HepG2 (cell line): ENCODE data around the gene TASP1. TPM values are rescaled to one million over a fixed set of nuclear protein-coding genes. Genes with fewer than 3 reads are reported as not detected.

Experiments
- ATF7 ChIP-seq, 2 experiments: fragments of 450-650 bp in 1 of 2; sonication (generic) in 1 of 2; formaldehyde crosslinking in 1 of 2; IDR thresholded peaks; 2 replicates each; pipeline versions ENCODE4 v1.4.0 to v1.6.1; 2016 to 2020; ENCODE audit warnings: antibody characterized with exemption in 1 of 2, mild to moderate bottlenecking in 1 of 2, missing genetic modification reagents in 1 of 2
- CCDC6 ChIP-seq: sonication (generic); formaldehyde crosslinking; IDR thresholded peaks from 2 replicates; pipeline ENCODE4 v1.8.1; 2022; ENCODE audit warnings: mild to moderate bottlenecking, missing genetic modification reagents, moderate library complexity
- DPF2 ChIP-seq: sonication (generic); formaldehyde crosslinking; IDR thresholded peaks from 2 replicates; pipeline ENCODE4 v1.4.0; 2020; ENCODE audit warnings: mild to moderate bottlenecking, low read depth, missing genetic modification reagents, borderline replicate concordance
- EP300 ChIP-seq, 3 experiments: sonication (generic) in 1 of 3; formaldehyde crosslinking in 1 of 3; IDR thresholded peaks; 2 replicates each; pipeline versions ENCODE4 v1.5.1 to v1.6.1; 2011 to 2020; ENCODE audit warnings: low read depth in 2 of 3, low read length in 2 of 3, borderline replicate concordance in 1 of 3, improper control_type of control experiment in 1 of 3, mild to moderate bottlenecking in 1 of 3, missing genetic modification reagents in 1 of 3, moderate library complexity in 1 of 3
- MYC ChIP-seq: sonication (generic); formaldehyde crosslinking; IDR thresholded peaks from 2 replicates; pipeline ENCODE4 v1.9.0; 2021; ENCODE audit warnings: missing genetic modification reagents, borderline replicate concordance
- POGK ChIP-seq: sonication (generic); formaldehyde crosslinking; conservative IDR thresholded peaks from 2 replicates; pipeline ENCODE4 v1.8.0; 2022; ENCODE audit warnings: mild to moderate bottlenecking, moderate library complexity, missing genetic modification reagents
- POLR2A ChIP-seq, 2 experiments: IDR thresholded peaks; 2 replicates each; pipeline ENCODE4 v1.6.1; 2011; ENCODE audit warnings: low read depth in 2 of 2, low read length in 2 of 2, mild to moderate bottlenecking in 1 of 2, moderate library complexity in 1 of 2; ENCODE audit not compliant: insufficient read depth in 1 of 2
- PPARG ChIP-seq: conservative IDR thresholded peaks from 2 replicates; pipeline ENCODE4 v1.6.1; 2016; ENCODE audit warnings: missing biosample characterization, missing genetic modification reagents
- SALL1 ChIP-seq: sonication (generic); formaldehyde crosslinking; IDR thresholded peaks from 2 replicates; pipeline ENCODE4 v1.8.0; 2022; ENCODE audit warnings: mild to moderate bottlenecking, missing genetic modification reagents
- SKI ChIP-seq: fragments of 450-650 bp; IDR thresholded peaks from one replicate; pipeline ENCODE4 v1.6.1; 2018; ENCODE audit warnings: mild to moderate bottlenecking; ENCODE audit not compliant: partially characterized antibody
- SOX5 ChIP-seq: IDR thresholded peaks from 2 replicates; pipeline ENCODE4 v1.6.1; 2016; ENCODE audit warnings: borderline replicate concordance
- TAF15 ChIP-seq: fragments of 200-400 bp; formaldehyde crosslinking; IDR thresholded peaks from one replicate; pipeline ENCODE4 v1.6.1; 2018; ENCODE audit warnings: mild to moderate bottlenecking, low read depth, low read length; ENCODE audit not compliant: poor library complexity, severe bottlenecking
- TCF7 ChIP-seq: sonication (generic); IDR thresholded peaks from 2 replicates; pipeline ENCODE4 v1.6.1; 2016; ENCODE audit warnings: antibody characterized with exemption, low read depth
- THAP9 ChIP-seq: sonication (generic); formaldehyde crosslinking; IDR thresholded peaks from 2 replicates; pipeline ENCODE4; 2020; ENCODE audit warnings: missing genetic modification reagents, mild to moderate bottlenecking, borderline replicate concordance
- TRIM24 ChIP-seq: sonication (generic); formaldehyde crosslinking; IDR thresholded peaks from 2 replicates; pipeline ENCODE4 v1.8.0; 2022; ENCODE audit warnings: mild to moderate bottlenecking, missing genetic modification reagents
- YEATS4 ChIP-seq: sonication (generic); formaldehyde crosslinking; IDR thresholded peaks from 2 replicates; pipeline ENCODE4 v1.4.0; 2020; ENCODE audit warnings: missing genetic modification reagents, borderline replicate concordance
- ZBTB34 ChIP-seq: sonication (generic); formaldehyde crosslinking; IDR thresholded peaks from 2 replicates; pipeline ENCODE4 v1.8.0; 2022; ENCODE audit warnings: mild to moderate bottlenecking, missing genetic modification reagents
- ZNF205 ChIP-seq: IDR thresholded peaks from 2 replicates; pipeline ENCODE4 v1.6.1; 2018; ENCODE audit warnings: missing biosample characterization, missing genetic modification reagents
- ZNF501 ChIP-seq: sonication (generic); formaldehyde crosslinking; IDR thresholded peaks from 2 replicates; pipeline ENCODE4 v1.5.1; 2020; ENCODE audit warnings: mild to moderate bottlenecking, moderate library complexity, missing genetic modification reagents
- ZNF550 ChIP-seq: sonication (generic); formaldehyde crosslinking; IDR thresholded peaks from 2 replicates; pipeline ENCODE4 v1.4.0; 2020; ENCODE audit warnings: mild to moderate bottlenecking, missing genetic modification reagents, borderline replicate concordance
- ZNF749 ChIP-seq: sonication (generic); formaldehyde crosslinking; IDR thresholded peaks from 2 replicates; pipeline ENCODE4 v1.8.0; 2022; ENCODE audit warnings: mild to moderate bottlenecking, missing genetic modification reagents, moderate library complexity, borderline replicate concordance
- ZNF773 ChIP-seq: sonication (generic); formaldehyde crosslinking; IDR thresholded peaks from 2 replicates; pipeline ENCODE4 v1.4.0; 2020; ENCODE audit warnings: missing genetic modification reagents, borderline replicate concordance
- polyA plus RNA-seq, 8 experiments: library from polyadenylated mRNA; depleted of rRNA in 3 of 8; stranded (reverse) in 7 of 8; unstranded in 1 of 8; fragments of >200 nt; fragmentation: Illumina TruSeq in 4 of 8; extraction: Trizol in 4 of 8; gene quantifications; 2 replicates each; pipeline versions ENCODE4 v1.2.1 to v1.2.3, GENCODE V29; 2011 to 2016; ENCODE audit warnings: low read depth in 4 of 8, missing spikeins in 1 of 8, mixed read lengths in 1 of 8; ENCODE audit not compliant: insufficient read depth in 1 of 8
- total RNA-seq, 5 experiments: library from RNA; depleted of rRNA; stranded (reverse); fragments of >200 nt; fragmentation: Illumina TruSeq; extraction: Trizol; gene quantifications; 2 replicates each; pipeline ENCODE4 v1.2.3, GENCODE V29; 2016; ENCODE audit warnings: low read depth in 1 of 5

TASP1 gene
- total and polyA plus RNA-seq, 2 of the 13 experiments (the other 11 are each of a cell fraction or from before 2014, with no cell fraction given): 10.0 to 25.2 TPM

- TF ChIP-seq CCDC6: peak; percentile 43; the same call in 1 of the 2 replicates
- no peak for TF ChIP-seq ZNF773 (CRISPR knock-in tag)
- TF ChIP-seq ZNF205 (CRISPR knock-in tag): peak; percentile 91; the same call in 1 of the 2 replicates
- no peak for TF ChIP-seq THAP9 (CRISPR knock-in tag)
- TF ChIP-seq TAF15: no peak
- TF ChIP-seq ZBTB34: peak; percentile 81
- TF ChIP-seq TRIM24 (CRISPR knock-in tag): peak; percentile 58; the same call in 1 of the 2 replicates
- TF ChIP-seq DPF2 (CRISPR knock-in tag): peak; percentile 94
- TF ChIP-seq SOX5 (CRISPR knock-in tag): peak; percentile 99
- peak; percentile 34 to 98; a peak in 2 of 4 replicates for TF ChIP-seq EP300 (IDR thresholded peaks at IDR 0.05; ENCODE audit: low read depth in 2 of 2, low read length in 2 of 2)
- peak; percentile 93 for TF ChIP-seq EP300 (CRISPR knock-in tag; IDR thresholded peaks at IDR 0.05; ENCODE audit: borderline replicate concordance)
- no peak for TF ChIP-seq ZNF550 (CRISPR knock-in tag)
- no peak for TF ChIP-seq MYC (CRISPR knock-in tag)
- peak; percentile 53; the same call in 1 of the 2 replicates for TF ChIP-seq YEATS4
- TF ChIP-seq SALL1 (CRISPR knock-in tag): peak; percentile 60; the same call in 1 of the 2 replicates
- TF ChIP-seq ZNF501 (CRISPR knock-in tag): no peak
- peak; percentile 94 for TF ChIP-seq TCF7
- peak; percentile 54; the same call in 1 of the 2 replicates for TF ChIP-seq POGK
- peak; percentile 59 for TF ChIP-seq SKI
- TF ChIP-seq ATF7 (IDR thresholded peaks at IDR 0.05): peak; percentile 40
- no peak; the same call in 1 of the 2 replicates for TF ChIP-seq ATF7 (CRISPR knock-in tag; IDR thresholded peaks at IDR 0.05)
- no peak for TF ChIP-seq POLR2A (IDR thresholded peaks at IDR 0.05; ENCODE audit: insufficient read depth in 1 of 2, low read depth in 2 of 2, low read length in 2 of 2)
- no peak for TF ChIP-seq ZNF749 (CRISPR knock-in tag)
- TF ChIP-seq PPARG (CRISPR knock-in tag): peak; percentile 90
These were observed 220.2 kb downstream of the TASP1 start (continued) for GRCh38 chr20:13418263-13419229.
